ES-I3 (cell line): ENCODE data around the gene MYO16.

Experiments used
- H3K36me3 ChIP-seq: 2 replicates; pipeline ENCODE4 v1.6.1; 2013; ENCODE audit warnings: mild to moderate bottlenecking, low read length, control low read depth, moderate library complexity; ENCODE audit not compliant: insufficient read depth
- H3K4me1 ChIP-seq: 2 replicates; pipeline ENCODE4 v1.6.1; 2013; ENCODE audit warnings: mild to moderate bottlenecking, control low read depth, low read length; ENCODE audit not compliant: insufficient read depth
- H3K9ac ChIP-seq: 2 replicates; pipeline ENCODE4 v1.6.1; 2013; ENCODE audit warnings: low read depth, mild to moderate bottlenecking, low read length, moderate library complexity
- H3K9me3 ChIP-seq: 2 replicates; pipeline ENCODE4 v1.6.1; 2013; ENCODE audit warnings: mild to moderate bottlenecking, low read length, moderate library complexity; ENCODE audit not compliant: control insufficient read depth, insufficient read depth

Gene MYO16

DNA sequence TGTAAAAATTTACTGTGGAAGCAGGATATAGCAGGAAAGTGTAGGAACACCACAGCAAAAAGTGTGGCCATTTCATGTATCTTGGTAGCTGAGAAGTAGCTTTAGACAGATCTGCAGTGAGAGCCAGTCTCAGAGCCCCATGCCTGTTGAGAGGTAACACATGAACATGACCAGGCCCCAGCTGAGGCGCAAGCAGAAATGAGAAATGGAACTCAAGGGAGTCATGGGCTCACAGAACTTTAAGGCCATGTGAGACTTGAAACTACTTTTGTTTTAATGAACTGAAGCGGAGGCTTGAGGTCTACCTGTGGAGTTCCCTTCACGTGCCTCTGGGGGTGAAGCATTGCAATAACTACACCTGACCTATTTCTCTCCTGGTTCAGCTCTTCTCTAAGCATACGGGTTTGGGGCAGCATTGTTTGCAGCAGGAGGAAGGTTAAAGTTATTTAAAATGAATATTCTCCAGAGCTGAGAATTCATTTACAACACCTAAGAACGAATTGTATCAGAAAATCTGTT is 3.3 kb downstream of the MYO16 start:
- no peaks in the 10 kb centered on the region for H3K4me1 ChIP-seq
- no peaks in the 10 kb centered on the region for H3K9me3 ChIP-seq
- H3K36me3 ChIP-seq = no peaks in the 10 kb centered on the region
- no peak overlapping the region for H3K9ac ChIP-seq

DNA sequence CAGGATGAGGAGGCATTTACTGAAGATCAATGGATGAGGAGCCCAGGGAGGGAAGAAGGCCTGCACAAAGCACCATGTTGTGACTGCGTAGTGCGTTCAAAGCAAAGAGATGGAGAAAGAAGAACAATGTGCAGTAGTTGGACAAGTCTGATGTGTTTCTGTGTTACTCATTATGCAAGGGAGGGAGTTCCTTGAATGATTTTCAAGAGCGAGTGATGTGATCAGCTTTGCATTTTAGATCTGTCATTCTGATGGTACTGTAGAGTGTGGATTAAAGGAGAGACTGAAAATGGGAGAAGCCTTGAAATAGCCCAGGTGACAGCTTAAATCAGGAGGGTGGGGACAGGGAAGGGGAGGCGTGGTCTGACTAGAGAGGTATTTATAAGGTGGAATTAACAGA is 9.5 kb downstream of the MYO16 start:
- Histone ChIP-seq H3K4me1 (no peaks in the 10 kb centered on the region), H3K9ac (no peak overlapping the region), H3K9me3 (no peaks in the 10 kb centered on the region), H3K36me3 (no peaks in the 10 kb centered on the region)

DNA sequence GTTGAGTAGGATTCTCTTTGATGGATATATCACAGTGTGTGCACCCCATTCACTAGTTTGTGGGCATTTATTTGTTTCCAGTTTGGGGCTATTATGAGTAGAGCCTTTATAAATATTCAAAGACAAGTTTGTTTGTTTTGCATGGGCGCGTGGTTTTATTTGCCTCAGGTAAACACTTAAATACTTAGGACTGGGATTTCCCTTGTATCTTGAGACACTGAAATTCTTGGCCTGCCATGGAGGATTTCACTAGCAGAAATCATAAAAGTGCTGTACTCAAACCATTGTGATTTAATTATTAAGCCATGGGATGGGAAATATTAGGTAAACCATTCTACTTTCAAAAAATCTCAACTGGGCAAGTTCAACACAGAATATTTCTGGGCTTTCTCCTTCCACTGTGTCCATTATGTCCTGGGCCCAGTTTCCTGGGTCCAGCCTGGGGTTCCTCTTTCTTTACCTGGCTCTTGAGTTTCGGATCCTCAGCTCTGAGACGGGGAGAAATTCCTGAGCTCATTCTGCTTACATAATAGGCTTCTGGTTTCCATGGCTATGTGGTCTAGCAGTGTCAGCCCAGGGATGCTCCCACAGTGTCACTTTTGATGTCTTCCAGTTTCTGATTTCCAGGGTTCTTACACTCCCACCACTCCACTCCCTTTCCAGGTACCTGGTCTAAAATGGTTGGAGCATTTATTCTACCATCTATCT is 14.4 kb downstream of the MYO16 start:
- Histone ChIP-seq H3K36me3 (no peaks in the 10 kb centered on the region), H3K4me1 (no peaks in the 10 kb centered on the region), H3K9me3 (no peaks in the 10 kb centered on the region), H3K9ac (no peak overlapping the region)

DNA sequence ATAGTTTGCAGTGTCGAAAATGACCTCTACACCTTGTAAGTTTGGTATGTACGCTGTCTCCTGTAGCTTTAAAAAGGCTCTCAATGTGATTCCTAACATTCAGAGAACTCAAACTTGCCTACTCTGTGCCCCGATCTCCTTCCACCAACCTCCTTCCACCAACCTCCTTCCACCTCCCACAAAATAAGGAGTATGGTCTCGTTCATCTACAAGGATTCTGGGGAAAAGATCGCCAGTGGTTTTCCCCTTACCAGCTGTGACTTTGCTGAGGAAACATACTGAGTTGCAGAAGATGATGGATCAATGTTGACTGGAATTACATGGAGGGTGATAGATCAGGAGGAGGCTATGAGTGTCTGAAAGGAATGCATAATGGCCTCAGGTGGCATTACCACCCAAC is 16.0 kb downstream of the MYO16 start:
- no peaks in the 10 kb centered on the region for H3K4me1 ChIP-seq
- H3K9me3 ChIP-seq = no peaks in the 10 kb centered on the region
- no peaks in the 10 kb centered on the region for H3K36me3 ChIP-seq
- H3K9ac ChIP-seq = no peak overlapping the region

DNA sequence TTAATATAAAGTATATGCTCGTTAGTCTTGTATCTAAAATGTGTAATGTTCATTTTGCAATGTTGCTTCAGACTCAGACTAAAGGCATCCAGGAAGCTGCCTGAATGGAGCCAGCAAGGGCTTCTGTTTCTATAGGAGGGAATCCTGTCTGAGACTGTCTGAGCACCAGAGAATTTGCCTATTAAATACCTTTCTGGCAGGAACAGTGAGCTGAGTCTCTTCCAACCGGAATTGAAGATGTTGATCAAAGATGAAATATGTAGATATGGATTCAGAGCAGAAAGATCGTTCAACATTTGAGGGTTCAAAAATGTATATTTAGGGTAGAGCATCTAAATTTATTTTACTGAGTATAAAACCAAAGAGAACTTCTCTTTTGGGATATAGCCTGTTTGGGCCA is 20.9 kb downstream of the MYO16 start:
- H3K4me1 ChIP-seq = no peaks in the 10 kb centered on the region

DNA sequence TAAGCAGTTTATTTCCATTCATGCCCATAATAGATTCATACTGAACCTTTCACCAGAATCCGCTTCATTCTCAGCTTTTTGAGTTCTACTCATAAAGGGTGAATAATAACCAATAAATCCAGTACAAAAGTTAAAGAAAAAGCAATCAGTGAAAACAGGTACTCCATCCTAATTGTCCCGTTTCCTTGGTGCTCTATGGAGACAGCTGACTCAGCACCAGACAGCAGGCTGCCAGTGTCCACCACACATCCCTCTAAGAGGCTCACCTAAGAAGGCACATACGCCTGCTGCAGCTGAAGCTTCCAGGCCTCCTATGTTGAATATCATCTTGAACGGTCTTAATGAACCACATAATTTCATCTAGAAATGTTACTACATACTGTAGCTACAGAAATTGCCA is 27.3 kb downstream of the MYO16 start:
- no peaks in the 10 kb centered on the region for H3K4me1 ChIP-seq
- H3K36me3 ChIP-seq = no peaks in the 10 kb centered on the region
- H3K9ac ChIP-seq = no peak overlapping the region
- no peaks in the 10 kb centered on the region for H3K9me3 ChIP-seq

More for the DNA sequence above, 20.9 kb downstream of the MYO16 start:
- no peak overlapping the region for H3K9ac ChIP-seq
- H3K36me3 ChIP-seq = no peaks in the 10 kb centered on the region
- no peaks in the 10 kb centered on the region for H3K9me3 ChIP-seq

DNA sequence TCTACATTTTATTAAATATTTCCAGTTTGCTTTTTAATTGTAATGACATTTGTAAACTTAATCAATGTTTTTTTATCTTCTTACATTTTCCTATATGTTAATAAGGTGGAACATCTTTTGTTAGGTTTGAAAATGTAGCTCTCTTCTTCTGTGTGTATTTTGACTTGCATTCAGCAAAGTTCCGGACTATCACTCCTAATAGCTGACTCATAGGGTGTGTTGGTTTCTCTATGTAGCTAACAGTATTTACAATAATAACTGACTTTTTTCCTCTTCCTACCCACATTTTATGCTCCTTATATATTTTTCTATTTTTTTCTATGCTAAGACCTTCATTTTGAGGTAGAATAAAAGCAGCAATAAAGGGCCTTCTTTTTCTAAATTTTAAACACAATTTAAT is 28.1 kb downstream of the MYO16 start:
- Histone ChIP-seq H3K9me3 (no peaks in the 10 kb centered on the region), H3K4me1 (no peaks in the 10 kb centered on the region), H3K36me3 (no peaks in the 10 kb centered on the region), H3K9ac (no peak overlapping the region)

DNA sequence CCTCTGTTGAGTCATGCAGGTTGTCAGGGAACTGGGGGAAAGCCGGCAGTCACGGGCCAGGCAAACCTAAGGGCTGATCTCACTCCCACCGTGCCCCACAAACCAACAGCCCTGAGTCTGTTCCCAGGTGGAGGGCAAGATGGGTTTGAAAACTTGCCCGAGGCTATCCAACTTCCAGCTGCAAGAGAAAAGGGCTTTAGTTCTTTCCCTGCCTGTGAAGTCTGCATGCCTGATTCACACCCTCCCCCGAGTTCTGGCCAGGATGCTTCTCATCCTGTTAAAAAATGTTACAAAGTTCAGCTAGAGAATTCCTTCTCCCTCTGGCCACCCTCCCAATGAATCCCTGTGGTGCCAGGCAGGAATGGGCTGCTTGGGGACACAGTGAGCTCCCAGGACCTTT is 33.1 kb downstream of the MYO16 start:
- H3K36me3 ChIP-seq = no peaks in the 10 kb centered on the region
- no peaks in the 10 kb centered on the region for H3K9me3 ChIP-seq
- no peaks in the 10 kb centered on the region for H3K4me1 ChIP-seq
- no peak overlapping the region for H3K9ac ChIP-seq

DNA sequence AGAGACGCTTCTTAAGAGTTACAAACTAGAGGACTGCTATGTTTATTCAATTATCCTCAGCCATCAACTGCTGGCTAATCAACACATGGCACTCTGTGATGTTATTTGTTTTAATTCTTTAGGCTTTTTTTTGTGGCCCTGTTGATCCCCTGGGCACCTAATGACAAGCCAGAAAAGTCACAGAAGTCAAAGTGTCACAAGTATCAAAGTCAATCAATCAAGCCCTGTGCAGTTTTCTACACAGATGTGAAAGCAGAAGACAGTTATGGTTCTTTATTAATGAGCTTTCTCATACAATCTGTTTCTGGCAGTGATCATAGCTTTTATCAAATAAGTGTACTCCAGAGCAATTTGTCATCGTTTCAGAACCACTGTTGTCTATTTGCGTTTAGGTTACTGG is 34.3 kb downstream of the MYO16 start:
- peaks cover 4% of the 10 kb centered on the region; the same call in 1 of the 2 replicates for H3K9me3 ChIP-seq
- H3K4me1 ChIP-seq = no peaks in the 10 kb centered on the region
- no peaks in the 10 kb centered on the region for H3K36me3 ChIP-seq
- H3K9ac ChIP-seq = no peak overlapping the region

DNA sequence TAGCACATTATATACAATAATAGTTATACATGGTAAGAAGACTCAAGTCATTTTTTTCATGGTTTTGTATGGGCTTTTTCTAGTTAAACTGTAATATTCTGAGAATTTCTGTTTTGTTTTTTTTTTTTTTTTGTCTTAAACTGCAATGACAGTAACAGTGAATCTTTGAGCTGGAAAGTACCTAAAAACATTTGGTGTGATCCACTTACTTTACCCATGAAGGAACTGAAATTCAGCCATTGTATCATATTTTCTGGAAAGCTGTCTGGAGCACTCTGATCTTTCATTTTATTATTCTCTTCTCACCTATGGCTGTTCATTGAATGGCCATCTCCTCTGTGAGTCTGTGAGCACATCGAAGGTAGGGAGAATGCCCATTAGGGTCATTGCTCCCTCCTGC is 37.8 kb downstream of the MYO16 start:
- Histone ChIP-seq H3K9me3 (peaks cover 8% of the 10 kb centered on the region; the same call in 1 of the 2 replicates), H3K36me3 (no peaks in the 10 kb centered on the region), H3K4me1 (no peaks in the 10 kb centered on the region), H3K9ac (no peak overlapping the region)

DNA sequence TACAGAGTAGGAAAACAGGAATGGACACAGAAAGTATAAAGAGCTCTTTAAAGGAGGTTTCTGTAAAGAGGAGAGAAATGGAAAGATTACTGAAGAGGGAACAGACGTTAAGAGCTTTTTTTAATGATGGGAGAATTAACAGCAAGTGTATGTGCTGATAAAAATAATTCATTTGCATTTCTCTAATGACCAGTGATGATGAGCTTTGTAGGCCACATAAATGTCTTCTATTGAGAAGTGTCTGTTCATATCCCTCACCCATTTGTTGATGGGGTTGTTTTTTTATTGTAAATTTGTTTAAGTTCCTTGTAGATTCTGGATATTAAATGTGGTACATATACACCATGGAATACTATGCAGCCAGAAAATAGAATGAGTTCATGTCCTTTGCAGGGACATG is 40.0 kb downstream of the MYO16 start:
- no peaks in the 10 kb centered on the region for H3K36me3 ChIP-seq

DNA sequence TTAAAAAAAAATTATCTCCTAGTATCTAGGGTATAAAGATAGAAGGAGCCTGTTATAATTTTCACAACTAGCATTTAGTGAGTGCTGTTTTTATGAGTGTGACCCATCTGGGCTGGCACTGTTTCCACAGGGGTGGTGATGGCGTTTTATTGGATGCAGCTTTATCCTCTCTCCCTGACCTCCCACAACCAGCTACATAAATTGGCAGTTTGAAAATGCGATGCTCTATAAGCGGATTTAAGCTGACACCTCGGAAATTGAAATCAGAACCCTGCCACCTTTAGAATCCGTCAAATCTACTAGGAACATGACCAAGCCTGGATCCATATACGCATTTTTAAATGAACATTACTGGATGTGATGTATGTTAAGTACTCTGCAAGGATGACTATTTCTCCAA is 44.9 kb downstream of the MYO16 start:
- no peak overlapping the region for H3K9ac ChIP-seq
- no peaks in the 10 kb centered on the region for H3K4me1 ChIP-seq
- no peaks in the 10 kb centered on the region for H3K36me3 ChIP-seq
- H3K9me3 ChIP-seq = no peaks in the 10 kb centered on the region

More for the DNA sequence above, 40.0 kb downstream of the MYO16 start:
- H3K9ac ChIP-seq = no peak overlapping the region
- no peaks in the 10 kb centered on the region for H3K4me1 ChIP-seq
- H3K9me3 ChIP-seq = peaks cover 8% of the 10 kb centered on the region; the same call in 1 of the 2 replicates

DNA sequence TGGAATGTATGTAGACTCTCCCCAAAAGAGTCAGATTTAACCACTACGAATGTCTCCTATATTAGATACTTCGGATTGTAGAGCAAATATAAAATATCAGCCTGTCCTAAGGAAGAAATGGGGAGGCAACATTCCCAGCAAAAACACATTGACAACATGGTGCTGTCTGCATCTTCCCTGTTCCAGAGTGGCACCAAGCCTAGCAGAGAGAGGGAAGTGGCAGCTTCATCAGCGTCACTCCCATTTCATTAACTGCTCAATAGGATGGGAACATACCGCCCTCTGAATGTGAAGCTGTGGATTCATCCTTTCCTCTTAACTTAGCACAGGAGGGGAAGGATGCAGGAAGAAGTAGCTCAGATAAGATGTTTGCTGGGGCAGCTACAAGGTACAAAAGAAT is 45.4 kb downstream of the MYO16 start:
- H3K9me3 ChIP-seq = no peaks in the 10 kb centered on the region
- no peak overlapping the region for H3K9ac ChIP-seq
- H3K4me1 ChIP-seq = no peaks in the 10 kb centered on the region
- no peaks in the 10 kb centered on the region for H3K36me3 ChIP-seq

DNA sequence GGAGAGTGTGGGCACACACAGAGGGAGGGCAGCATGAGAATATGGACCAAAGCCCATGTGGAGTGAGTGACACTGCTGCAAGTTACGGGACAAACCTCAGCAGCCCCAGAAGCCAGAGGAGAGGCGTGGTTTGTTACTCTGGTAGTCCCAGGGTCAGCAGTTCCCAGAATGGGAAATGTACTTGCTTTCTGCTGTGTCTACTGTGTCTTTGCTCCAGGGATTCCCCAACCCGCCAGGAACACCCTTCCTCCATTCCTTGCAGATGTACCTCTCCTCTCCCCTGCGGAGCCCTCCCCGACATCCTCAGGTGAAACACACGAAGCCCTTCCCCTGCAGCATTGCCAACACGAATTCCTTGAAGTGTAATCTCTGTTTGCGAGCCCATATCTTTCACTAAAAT is 47.2 kb downstream of the MYO16 start:
- Histone ChIP-seq H3K4me1 (no peaks in the 10 kb centered on the region), H3K36me3 (no peaks in the 10 kb centered on the region), H3K9ac (no peak overlapping the region), H3K9me3 (no peaks in the 10 kb centered on the region)

DNA sequence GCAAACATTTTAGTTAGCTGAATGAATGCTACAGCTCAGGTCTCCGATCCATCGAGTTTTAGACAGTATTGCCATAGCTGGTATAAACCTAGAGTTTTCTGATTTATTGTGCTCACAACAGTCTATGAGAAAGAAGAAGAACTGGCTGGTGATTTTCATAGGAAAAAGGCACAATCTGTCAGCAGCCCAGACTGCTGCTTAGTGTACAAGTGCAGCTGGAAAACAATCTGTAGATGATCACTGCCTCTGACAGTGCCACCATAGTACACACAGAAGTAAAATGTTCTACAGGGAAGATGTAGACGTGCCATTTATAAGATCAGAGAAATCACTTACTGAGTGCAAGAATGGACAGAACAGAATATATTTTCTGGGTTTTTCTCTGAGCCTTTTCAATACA is 48.4 kb downstream of the MYO16 start:
- H3K9ac ChIP-seq = no peak overlapping the region
- H3K9me3 ChIP-seq = no peaks in the 10 kb centered on the region
- no peaks in the 10 kb centered on the region for H3K4me1 ChIP-seq
- H3K36me3 ChIP-seq = no peaks in the 10 kb centered on the region
